Activated naive CD4-positive, alpha-beta T cell treated with anti-CD3 and anti-CD28 coated beads, Interleukin-2, amount 50 U/mL, for 24 hours (primary cell): ENCODE data around the gene IFT122.

Source experiments
- H3K27ac Mint-ChIP-seq: one replicate; pipeline ENCODE4 v1.8.0; 2021; ENCODE audit warnings: mild to moderate bottlenecking, mixed read lengths
- H3K27me3 Mint-ChIP-seq: one replicate; pipeline ENCODE4 v1.8.0; 2021; ENCODE audit warnings: mixed read lengths
- H3K36me3 Mint-ChIP-seq: one replicate; pipeline ENCODE4 v1.8.0; 2021; ENCODE audit warnings: mixed read lengths
- H3K4me1 Mint-ChIP-seq: one replicate; pipeline ENCODE4 v1.8.0; 2021; ENCODE audit warnings: mixed read lengths
- H3K4me3 Mint-ChIP-seq: one replicate; pipeline ENCODE4 v1.8.0; 2021; ENCODE audit warnings: mild to moderate bottlenecking, mixed read lengths
- H3K9me3 Mint-ChIP-seq: one replicate; pipeline ENCODE4 v1.8.0; 2021; ENCODE audit warnings: mixed read lengths

Gene IFT122

DNA sequence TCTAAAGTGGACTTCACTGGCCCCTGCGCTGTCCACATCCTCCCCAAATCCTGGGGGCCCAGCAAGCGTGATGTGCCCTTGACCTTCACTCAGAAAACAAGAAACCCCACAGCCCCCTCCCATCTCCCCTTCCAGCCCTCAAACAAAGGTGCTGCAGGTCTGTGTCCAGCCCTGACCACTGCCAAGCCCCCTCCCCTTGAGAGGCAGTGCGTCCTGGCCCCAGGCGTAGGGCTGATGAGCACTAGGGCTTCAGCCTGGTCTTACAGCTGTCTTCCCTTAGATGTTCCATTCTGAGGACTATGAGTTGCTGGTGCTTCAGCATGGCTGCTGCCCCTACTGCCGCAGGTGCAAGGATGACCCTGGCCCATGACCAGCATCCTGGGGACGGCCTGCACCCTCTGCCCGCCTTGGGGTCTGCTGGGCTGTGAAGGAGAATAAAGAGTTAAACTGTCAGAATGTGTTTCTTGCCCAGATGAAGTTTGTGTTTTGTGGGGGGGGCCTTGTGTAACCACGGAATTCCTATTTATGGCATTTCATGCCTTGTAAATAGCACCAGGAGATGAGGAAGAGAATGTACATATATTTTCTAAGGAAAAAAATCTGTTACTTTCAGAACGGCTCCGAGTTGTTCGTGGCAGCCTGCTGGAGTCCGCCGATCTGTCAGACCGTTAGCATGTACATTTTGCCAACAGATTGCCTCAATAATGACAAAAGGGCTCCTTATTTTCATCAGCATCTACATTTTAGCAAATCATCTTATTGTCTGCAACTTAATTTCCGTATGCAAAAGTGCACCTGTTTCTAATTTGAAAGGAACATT lies 80.1 kb downstream of the IFT122 start:
- Mint-ChIP-seq H3K27ac (no peak overlapping the region), H3K36me3 (peaks cover 4% of the 10 kb centered on the region), H3K4me3 (no peak overlapping the region), H3K4me1 (no peaks in the 10 kb centered on the region), H3K9me3 (no peaks in the 10 kb centered on the region), H3K27me3 (no peaks in the 10 kb centered on the region)

GRCh38 chr3:129520960-129521359 lies 80.9 kb downstream of the IFT122 start:
- Mint-ChIP-seq H3K27ac (no peak overlapping the region), H3K27me3 (no peaks in the 10 kb centered on the region), H3K4me3 (no peak overlapping the region), H3K9me3 (no peaks in the 10 kb centered on the region), H3K36me3 (peaks cover 4% of the 10 kb centered on the region), H3K4me1 (no peaks in the 10 kb centered on the region)

DNA sequence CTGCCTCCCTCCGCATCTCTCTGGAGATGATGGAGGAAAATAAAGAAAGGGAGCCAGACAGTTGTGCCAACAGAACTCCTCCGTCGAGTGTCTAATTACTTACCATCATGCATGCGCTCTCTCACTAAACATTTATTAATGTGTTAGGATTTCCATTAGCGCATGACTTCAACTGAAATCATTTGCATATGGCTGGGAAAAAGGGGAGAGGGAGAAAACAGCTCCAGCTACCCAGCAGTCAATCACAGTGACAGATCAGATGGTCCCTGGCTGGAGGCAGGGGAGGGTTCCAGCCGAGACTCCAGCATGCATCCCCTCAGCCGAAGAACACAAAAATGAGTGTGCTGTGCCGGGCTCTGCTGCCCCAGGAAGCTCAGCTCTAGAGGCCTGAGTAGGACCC lies 81.6 kb downstream of the IFT122 start:
- Mint-ChIP-seq H3K36me3 (peaks cover 4% of the 10 kb centered on the region), H3K27ac (no peak overlapping the region), H3K27me3 (no peaks in the 10 kb centered on the region), H3K9me3 (no peaks in the 10 kb centered on the region), H3K4me3 (no peak overlapping the region), H3K4me1 (no peaks in the 10 kb centered on the region)

DNA sequence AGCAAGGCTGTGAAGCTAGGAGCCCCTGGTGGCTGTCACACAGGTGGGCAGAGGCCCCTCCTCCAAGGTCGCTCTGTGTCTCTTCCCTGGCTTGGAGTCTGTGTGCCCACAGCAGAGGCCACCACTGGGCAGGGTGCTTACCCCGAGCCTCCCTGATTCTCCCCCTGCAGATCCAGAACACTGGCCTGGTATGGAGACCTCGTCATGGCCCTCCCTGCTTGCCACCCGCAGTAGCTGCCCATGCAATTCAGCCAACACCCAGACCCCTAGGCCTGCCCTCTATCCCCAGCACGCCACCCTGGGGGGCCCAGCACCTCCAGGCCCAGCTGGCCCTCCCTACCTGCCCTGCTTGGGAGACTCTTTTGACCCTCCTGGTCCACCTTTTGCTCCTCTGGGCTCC lies 82.9 kb downstream of the IFT122 start:
- no peak overlapping the region for H3K27ac Mint-ChIP-seq
- H3K4me1 Mint-ChIP-seq, result no peaks in the 10 kb centered on the region
- no peak overlapping the region for H3K4me3 Mint-ChIP-seq
- no peaks in the 10 kb centered on the region for H3K27me3 Mint-ChIP-seq
- no peaks in the 10 kb centered on the region for H3K9me3 Mint-ChIP-seq
- no peaks in the 10 kb centered on the region for H3K36me3 Mint-ChIP-seq

GRCh38 chr3:129524081-129524480 lies 84.1 kb downstream of the IFT122 start:
- Mint-ChIP-seq H3K27me3 (no peaks in the 10 kb centered on the region), H3K4me1 (no peaks in the 10 kb centered on the region), H3K27ac (no peak overlapping the region), H3K4me3 (no peak overlapping the region), H3K36me3 (no peaks in the 10 kb centered on the region), H3K9me3 (no peaks in the 10 kb centered on the region)

- Mint-ChIP-seq H3K36me3 (no peaks in the 10 kb centered on the region), H3K27me3 (no peaks in the 10 kb centered on the region), H3K9me3 (no peaks in the 10 kb centered on the region), H3K27ac (no peak overlapping the region), H3K4me1 (no peaks in the 10 kb centered on the region), H3K4me3 (no peak overlapping the region)
Measured at GRCh38 chr3:129525341-129525968, 85.4 kb downstream of the IFT122 start.

DNA sequence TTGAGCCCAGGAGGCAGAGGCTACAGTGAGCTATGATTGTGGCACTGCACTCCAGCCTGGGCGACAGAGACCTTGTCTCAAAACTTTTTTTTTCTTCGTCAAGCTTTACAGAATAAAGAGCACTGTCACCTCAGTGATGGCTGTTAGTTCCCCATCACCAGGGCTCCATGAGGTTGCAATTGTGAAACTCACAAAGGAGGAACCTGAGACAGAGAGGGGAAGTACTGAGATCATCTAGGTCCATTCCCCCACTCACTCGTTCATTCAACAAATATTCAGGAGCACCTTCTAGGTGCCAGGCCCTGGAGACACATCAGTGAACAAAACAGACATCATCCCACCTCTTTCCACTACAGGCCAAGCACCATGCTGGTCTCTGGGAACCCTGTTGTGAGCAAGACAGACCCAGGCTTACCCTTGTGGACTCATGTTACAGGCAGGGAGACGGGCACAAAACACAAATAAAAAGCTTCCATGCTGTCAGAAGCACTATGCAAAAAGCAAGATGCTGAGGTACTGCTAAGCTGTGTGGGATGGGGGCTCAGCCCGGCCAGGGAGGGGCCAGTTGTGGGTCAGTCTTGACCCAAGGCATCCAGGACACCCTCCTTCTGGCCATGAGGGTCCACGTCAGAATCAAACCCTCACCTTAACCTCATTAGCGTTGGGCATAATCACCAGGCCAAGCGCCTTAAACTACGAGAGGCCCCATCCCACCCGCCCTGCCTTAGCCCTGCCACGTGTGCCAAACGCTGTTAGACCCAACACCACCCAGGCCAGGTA lies 86.3 kb downstream of the IFT122 start:
- no peaks in the 10 kb centered on the region for H3K36me3 Mint-ChIP-seq
- H3K27ac Mint-ChIP-seq, result no peak overlapping the region
- H3K9me3 Mint-ChIP-seq, result no peaks in the 10 kb centered on the region
- H3K4me1 Mint-ChIP-seq, result no peaks in the 10 kb centered on the region
- no peak overlapping the region for H3K4me3 Mint-ChIP-seq
- H3K27me3 Mint-ChIP-seq, result no peaks in the 10 kb centered on the region

- no peaks in the 10 kb centered on the region for H3K36me3 Mint-ChIP-seq
- H3K4me1 Mint-ChIP-seq, result no peaks in the 10 kb centered on the region
- H3K9me3 Mint-ChIP-seq, result no peaks in the 10 kb centered on the region
- H3K27me3 Mint-ChIP-seq, result no peaks in the 10 kb centered on the region
- no peak overlapping the region for H3K27ac Mint-ChIP-seq
- no peak overlapping the region for H3K4me3 Mint-ChIP-seq
Measured at GRCh38 chr3:129527262-129527661, 87.2 kb downstream of the IFT122 start.

DNA sequence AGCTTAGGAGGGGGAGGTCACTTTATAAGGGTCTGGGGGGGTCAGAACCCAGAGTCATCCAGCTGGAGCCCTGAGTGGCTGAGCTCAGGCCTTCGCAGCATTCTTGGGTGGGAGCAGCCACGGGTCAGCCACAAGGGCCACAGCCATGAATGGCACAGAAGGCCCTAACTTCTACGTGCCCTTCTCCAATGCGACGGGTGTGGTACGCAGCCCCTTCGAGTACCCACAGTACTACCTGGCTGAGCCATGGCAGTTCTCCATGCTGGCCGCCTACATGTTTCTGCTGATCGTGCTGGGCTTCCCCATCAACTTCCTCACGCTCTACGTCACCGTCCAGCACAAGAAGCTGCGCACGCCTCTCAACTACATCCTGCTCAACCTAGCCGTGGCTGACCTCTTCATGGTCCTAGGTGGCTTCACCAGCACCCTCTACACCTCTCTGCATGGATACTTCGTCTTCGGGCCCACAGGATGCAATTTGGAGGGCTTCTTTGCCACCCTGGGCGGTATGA lies 88.6 kb downstream of the IFT122 start, which contains the start of gene RHO:
RHO (plus strand) TSS at position 51 of the 512 bp plus-strand sequence; CDS start at position 146, 95 bp downstream.
- no peaks in the 10 kb centered on the region for H3K27me3 Mint-ChIP-seq
- no peaks in the 10 kb centered on the region for H3K9me3 Mint-ChIP-seq
- H3K27ac Mint-ChIP-seq, result no peak within 1 kb of the TSS
- no peaks in the 10 kb centered on the region for H3K36me3 Mint-ChIP-seq
- H3K4me1 Mint-ChIP-seq, result no peaks in the 10 kb centered on the region
- H3K4me3 Mint-ChIP-seq, result no peak within 1 kb of the TSS

DNA sequence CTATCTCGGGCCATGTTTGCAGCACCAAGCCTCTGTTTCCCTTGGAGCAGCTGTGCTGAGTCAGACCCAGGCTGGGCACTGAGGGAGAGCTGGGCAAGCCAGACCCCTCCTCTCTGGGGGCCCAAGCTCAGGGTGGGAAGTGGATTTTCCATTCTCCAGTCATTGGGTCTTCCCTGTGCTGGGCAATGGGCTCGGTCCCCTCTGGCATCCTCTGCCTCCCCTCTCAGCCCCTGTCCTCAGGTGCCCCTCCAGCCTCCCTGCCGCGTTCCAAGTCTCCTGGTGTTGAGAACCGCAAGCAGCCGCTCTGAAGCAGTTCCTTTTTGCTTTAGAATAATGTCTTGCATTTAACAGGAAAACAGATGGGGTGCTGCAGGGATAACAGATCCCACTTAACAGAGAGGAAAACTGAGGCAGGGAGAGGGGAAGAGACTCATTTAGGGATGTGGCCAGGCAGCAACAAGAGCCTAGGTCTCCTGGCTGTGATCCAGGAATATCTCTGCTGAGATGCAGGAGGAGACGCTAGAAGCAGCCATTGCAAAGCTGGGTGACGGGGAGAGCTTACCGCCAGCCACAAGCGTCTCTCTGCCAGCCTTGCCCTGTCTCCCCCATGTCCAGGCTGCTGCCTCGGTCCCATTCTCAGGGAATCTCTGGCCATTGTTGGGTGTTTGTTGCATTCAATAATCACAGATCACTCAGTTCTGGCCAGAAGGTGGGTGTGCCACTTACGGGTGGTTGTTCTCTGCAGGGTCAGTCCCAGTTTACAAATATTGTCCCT lies 89.6 kb downstream of the IFT122 start:
- no peaks in the 10 kb centered on the region for H3K4me1 Mint-ChIP-seq
- H3K27me3 Mint-ChIP-seq, result no peaks in the 10 kb centered on the region
- no peak overlapping the region for H3K4me3 Mint-ChIP-seq
- H3K9me3 Mint-ChIP-seq, result no peaks in the 10 kb centered on the region
- H3K27ac Mint-ChIP-seq, result no peak overlapping the region
- no peaks in the 10 kb centered on the region for H3K36me3 Mint-ChIP-seq

DNA sequence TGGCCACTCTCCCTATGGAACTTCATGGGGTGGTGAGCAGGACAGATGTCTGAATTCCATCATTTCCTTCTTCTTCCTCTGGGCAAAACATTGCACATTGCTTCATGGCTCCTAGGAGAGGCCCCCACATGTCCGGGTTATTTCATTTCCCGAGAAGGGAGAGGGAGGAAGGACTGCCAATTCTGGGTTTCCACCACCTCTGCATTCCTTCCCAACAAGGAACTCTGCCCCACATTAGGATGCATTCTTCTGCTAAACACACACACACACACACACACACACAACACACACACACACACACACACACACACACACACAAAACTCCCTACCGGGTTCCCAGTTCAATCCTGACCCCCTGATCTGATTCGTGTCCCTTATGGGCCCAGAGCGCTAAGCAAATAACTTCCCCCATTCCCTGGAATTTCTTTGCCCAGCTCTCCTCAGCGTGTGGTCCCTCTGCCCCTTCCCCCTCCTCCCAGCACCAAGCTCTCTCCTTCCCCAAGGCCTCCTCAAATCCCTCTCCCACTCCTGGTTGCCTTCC lies 90.3 kb downstream of the IFT122 start:
- Mint-ChIP-seq H3K9me3 (no peaks in the 10 kb centered on the region), H3K4me1 (no peaks in the 10 kb centered on the region), H3K36me3 (no peaks in the 10 kb centered on the region), H3K27ac (no peak overlapping the region), H3K4me3 (no peak overlapping the region), H3K27me3 (no peaks in the 10 kb centered on the region)

DNA sequence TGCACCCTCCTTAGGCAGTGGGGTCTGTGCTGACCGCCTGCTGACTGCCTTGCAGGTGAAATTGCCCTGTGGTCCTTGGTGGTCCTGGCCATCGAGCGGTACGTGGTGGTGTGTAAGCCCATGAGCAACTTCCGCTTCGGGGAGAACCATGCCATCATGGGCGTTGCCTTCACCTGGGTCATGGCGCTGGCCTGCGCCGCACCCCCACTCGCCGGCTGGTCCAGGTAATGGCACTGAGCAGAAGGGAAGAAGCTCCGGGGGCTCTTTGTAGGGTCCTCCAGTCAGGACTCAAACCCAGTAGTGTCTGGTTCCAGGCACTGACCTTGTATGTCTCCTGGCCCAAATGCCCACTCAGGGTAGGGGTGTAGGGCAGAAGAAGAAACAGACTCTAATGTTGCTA lies 90.8 kb downstream of the IFT122 start:
- no peaks in the 10 kb centered on the region for H3K36me3 Mint-ChIP-seq
- H3K4me3 Mint-ChIP-seq, result no peak overlapping the region
- no peaks in the 10 kb centered on the region for H3K27me3 Mint-ChIP-seq
- no peak overlapping the region for H3K27ac Mint-ChIP-seq
- no peaks in the 10 kb centered on the region for H3K9me3 Mint-ChIP-seq
- no peaks in the 10 kb centered on the region for H3K4me1 Mint-ChIP-seq

- no peaks in the 10 kb centered on the region for H3K36me3 Mint-ChIP-seq
- H3K4me1 Mint-ChIP-seq, result no peaks in the 10 kb centered on the region
- H3K9me3 Mint-ChIP-seq, result no peaks in the 10 kb centered on the region
- H3K27me3 Mint-ChIP-seq, result no peaks in the 10 kb centered on the region
- no peak overlapping the region for H3K4me3 Mint-ChIP-seq
- H3K27ac Mint-ChIP-seq, result no peak overlapping the region
Measured at GRCh38 chr3:129531699-129532098, 91.7 kb downstream of the IFT122 start.

DNA sequence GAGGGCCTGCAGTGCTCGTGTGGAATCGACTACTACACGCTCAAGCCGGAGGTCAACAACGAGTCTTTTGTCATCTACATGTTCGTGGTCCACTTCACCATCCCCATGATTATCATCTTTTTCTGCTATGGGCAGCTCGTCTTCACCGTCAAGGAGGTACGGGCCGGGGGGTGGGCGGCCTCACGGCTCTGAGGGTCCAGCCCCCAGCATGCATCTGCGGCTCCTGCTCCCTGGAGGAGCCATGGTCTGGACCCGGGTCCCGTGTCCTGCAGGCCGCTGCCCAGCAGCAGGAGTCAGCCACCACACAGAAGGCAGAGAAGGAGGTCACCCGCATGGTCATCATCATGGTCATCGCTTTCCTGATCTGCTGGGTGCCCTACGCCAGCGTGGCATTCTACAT lies 92.2 kb downstream of the IFT122 start:
- no peak overlapping the region for H3K4me3 Mint-ChIP-seq
- no peaks in the 10 kb centered on the region for H3K9me3 Mint-ChIP-seq
- H3K27ac Mint-ChIP-seq, result no peak overlapping the region
- H3K27me3 Mint-ChIP-seq, result no peaks in the 10 kb centered on the region
- H3K4me1 Mint-ChIP-seq, result no peaks in the 10 kb centered on the region
- no peaks in the 10 kb centered on the region for H3K36me3 Mint-ChIP-seq

- Mint-ChIP-seq H3K27ac (no peak overlapping the region), H3K4me3 (no peak overlapping the region), H3K36me3 (no peaks in the 10 kb centered on the region), H3K4me1 (no peaks in the 10 kb centered on the region), H3K9me3 (no peaks in the 10 kb centered on the region), H3K27me3 (no peaks in the 10 kb centered on the region)
Measured at GRCh38 chr3:129533406-129533805, 93.4 kb downstream of the IFT122 start.
